GM21717 (cell line): Measurements from ENCODE around the gene ETS2.

Source experiments
- ATAC-seq: cut with Tn5 transposase; IDR thresholded peaks from one replicate; pipeline ENCODE4 v1.9.1; 2021; ENCODE audit warnings: mild to moderate bottlenecking, moderate library complexity; ENCODE audit not compliant: unreplicated experiment

ETS2 gene

DNA sequence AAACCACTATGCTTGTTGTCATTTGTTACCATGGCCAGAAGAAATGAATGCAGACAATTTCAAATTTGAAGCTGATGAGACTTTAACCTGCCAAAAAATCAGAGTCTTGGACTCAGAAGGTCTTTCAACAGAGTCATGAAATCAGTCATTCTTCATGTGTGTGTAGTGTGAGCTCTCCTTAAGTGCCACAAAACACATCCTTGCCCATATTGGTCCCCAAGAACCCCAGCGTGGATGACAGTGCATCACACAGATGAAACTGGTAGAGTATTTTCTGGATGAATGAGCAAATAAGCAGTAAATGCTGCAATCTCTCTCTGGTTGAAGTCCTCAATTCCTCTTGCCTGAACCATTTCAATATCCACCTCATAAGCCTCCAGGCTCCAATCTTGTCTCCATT, 28.7 kb upstream of the ETS2 start:
- ATAC-seq: no peak

DNA sequence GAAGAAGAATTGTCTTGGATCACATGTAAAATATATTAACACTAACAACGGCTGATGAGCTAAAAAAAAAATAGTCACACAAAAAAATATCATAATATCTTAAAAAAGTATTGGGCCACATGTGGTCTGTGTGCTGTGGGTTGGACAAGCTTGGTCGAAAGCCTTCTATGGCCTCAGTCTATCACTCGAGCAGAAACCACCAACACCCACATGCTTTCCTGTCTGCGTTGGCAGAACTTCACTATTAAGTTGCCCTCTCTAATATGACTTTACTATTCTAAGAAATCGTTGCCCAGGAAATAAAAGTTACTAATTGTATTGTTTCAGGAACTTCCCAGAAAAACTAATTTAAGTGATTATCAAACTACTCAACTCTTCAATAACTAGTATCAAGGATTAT, 28.2 kb upstream of the ETS2 start:
- no peak for ATAC-seq

DNA sequence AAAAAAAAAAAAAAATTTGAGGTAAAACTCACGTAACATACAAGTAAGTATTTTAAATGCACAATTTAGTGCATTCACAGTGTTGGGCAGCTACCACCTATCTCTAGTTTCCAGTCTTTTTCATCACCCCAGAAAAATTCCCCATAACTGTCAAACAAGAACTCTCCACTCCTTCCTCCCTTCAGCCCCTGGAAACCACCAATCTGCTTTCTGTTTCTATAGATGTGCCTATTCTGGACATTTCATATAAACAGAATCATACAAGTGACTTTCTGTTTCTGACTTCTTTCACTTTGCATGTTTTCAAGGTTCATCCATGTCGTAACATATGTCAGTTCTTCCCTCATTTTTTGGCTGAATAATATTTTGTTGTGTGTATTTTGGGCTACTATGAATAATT, 24.9 kb upstream of the ETS2 start:
- peak; percentile 72 for ATAC-seq

- ATAC-seq: no peak
Measured at GRCh38 chr21:38784458-38785266, 21.1 kb upstream of the ETS2 start.

DNA sequence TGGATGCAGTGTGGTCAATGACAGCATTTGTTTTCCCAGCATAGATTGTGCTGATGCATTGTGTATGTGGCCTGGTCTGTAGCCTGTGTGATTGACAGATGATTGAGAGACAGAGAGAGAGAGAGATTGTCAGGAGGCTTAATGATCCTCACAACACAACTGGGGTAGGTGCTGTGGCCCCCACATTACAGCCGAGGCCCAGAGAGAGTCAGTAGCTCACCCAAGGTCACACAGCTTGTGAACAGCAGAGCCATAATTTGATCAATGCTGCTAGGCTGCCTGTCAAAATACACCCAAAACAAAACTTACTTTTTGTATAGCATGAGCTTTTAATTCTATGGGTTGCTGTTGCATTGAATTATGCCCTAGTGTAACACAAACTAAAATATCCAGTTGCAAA, 20.2 kb upstream of the ETS2 start:
- ATAC-seq: no peak

DNA sequence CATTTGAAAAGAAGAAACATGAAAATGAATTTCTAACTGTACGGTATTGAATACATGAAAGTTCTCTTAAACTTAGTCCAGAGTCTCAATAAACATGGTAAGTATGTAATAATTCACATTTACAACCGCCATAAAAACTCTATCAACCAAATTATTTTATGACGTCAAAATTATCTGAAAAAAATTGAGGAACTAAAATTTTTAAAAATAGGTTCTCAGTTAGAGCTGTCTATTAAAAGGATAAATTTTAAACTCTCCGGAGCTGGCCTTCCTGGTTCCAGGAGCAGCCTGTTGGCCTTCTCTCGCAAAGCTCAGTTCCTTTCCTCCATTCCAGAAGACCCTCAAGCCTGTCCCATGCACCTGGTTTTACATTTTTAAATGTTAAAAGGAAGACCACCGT, 18.7 kb upstream of the ETS2 start:
- no peak for ATAC-seq

DNA sequence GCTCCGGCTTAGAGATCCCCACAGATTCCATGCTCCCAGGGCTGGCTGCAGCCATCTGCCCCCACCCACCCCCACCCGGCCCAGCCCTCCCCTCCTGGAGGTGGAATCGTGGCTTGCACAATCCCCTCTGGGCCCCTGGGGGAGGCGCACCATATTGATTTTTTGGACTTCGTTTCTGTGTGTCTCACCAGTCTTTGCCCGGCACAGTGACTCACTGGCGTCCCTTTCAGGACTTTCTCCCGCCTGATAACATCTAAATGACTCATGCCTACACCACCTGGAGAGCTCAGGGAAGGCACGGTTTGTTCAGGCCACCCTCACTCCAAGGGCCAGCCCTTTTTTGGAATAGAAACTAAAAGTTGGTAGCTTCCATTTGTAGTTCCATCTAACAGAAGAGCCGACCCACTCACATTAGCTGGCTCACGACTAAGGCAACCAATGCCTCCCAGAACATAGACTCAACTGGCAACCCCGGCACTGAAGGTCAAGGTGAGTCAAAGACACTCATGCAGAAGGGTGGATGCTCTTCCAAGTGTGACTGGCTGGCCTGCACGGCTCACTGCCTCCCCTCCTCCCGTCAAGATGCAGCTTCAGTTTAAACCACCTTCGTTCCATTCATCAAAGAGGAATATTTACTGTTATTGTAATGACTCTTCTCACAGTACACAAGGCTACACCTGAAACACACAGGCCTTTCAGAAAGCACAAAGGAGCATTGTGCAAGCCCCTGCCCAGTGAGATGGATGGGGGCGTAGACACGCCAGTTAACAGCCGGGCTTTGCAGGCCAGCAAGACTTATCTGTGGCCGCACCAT, 18.1 kb upstream of the ETS2 start:
- ATAC-seq: no peak

GRCh38 chr21:38788275-38788905, 17.3 kb upstream of the ETS2 start:
- no peak for ATAC-seq

DNA sequence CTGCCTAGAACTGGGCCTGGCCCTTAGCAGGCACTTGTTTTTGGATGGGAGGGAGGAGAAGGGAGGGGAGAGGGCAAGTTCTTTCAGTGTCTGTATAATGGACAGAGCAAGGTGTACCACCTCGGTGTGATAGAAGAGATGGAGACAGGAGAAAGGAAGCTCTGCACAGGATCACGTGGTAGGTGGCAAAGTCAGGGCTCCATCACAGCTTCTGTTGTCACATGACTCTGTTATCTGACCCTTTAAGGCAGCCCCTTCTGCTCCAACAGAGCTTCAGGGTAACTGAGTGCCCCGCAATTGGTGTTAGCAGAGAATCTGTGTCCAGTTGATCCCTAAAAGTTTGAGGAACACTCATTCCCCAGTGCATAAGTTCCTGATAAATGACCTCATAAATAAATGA, 16.5 kb upstream of the ETS2 start:
- no peak for ATAC-seq

DNA sequence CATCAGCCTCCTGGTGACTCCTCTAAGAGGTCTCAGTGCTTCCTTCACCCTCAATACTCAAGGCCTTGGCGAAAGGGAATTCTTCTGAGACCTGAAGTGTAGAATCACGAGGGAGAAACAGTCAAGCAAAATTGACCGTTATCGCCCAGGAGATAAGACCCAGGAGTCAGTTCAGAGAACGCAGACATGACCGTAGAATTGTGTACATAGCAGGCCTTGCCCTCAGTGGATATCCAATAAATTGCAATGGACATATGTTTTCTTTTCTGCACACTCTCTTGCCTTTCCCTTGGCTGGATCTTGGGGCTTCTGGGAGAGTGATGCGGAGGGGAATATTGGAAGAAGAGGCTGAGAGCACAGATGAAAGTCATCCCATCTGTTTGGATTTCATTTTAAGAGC, 15.7 kb upstream of the ETS2 start:
- ATAC-seq: no peak

DNA sequence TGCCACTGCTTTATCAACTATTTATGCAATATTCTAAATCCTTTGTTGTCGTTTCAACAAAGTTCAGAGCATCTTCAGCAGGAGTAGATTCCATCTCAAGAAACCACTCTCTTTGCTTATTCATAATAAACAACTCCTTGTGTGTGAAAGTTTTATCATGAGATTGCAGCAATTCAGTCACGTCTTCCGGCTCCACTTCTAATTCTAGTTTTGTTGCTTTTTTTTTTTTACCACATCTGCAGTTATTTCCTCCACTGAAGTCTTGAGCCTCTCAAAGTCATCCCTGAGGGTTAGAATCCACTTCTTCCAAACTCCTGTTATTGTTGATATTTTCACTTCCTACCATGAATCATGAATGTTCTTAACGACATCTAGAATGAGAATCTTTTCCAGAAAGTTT, 14.8 kb upstream of the ETS2 start:
- ATAC-seq: no peak

- no peak for ATAC-seq
Measured at GRCh38 chr21:38792676-38793459, 12.9 kb upstream of the ETS2 start.

DNA sequence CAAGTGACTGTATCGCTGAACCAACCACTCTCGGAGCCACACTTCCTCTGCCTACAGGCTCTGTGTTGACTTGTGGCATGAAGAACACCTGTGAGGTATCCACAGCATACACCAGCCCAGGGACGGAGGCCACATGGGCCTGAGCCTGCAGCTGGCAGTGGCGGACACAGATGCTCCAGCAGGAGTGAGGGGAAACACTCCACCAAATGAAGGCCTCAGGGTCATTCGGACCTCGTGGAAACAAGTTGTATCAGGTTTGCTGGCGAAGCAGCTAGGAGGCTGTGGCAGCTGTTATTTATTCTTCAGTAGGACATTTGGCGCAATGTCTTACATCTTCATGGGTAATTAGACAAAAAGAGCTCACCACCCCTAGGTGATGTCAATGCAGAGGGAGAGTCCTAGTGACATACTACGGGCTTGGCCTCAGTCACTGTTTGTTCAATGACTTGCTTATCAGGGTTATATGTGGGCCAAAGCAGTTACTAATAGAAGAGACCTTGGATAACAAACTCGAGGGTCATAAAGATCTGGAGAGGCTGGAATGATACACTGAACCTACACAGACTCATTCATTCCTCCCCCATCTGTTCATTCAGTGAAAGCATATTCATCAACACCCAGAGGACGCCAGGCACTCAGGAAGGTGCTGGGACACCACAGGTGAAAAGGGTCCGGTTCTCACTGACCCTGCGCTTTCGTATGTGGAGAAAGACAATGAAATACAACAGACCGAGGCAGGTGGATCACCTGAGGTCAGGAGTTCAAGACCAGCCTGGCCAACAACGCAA, 11.6 kb upstream of the ETS2 start:
- no peak for ATAC-seq

- ATAC-seq: no peak
Measured at GRCh38 chr21:38794978-38795377, 10.8 kb upstream of the ETS2 start.

- ATAC-seq: no peak
Measured at GRCh38 chr21:38795475-38795874, 10.3 kb upstream of the ETS2 start.

- no peak for ATAC-seq
Measured at GRCh38 chr21:38796424-38796823, 9.3 kb upstream of the ETS2 start.

DNA sequence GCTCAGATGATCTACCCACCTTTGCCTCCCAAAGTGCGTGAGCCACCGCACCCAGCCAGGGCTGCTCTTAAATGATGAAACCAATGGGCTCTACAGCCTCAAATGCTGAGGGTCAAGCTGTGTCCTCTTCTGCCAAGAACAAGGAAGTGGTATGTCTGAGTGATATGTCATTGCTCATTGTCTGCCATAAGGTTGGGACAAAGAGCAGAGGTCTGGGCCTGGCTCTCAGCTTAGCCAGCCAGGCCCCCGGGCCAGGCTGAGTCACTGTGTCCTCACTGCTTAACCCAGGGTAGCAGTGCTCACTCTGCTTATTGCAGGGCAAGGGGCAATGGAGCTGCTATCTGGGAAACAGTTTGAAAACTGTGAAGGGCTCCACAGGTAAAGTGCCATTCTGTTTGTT, 8.3 kb upstream of the ETS2 start:
- no peak for ATAC-seq

DNA sequence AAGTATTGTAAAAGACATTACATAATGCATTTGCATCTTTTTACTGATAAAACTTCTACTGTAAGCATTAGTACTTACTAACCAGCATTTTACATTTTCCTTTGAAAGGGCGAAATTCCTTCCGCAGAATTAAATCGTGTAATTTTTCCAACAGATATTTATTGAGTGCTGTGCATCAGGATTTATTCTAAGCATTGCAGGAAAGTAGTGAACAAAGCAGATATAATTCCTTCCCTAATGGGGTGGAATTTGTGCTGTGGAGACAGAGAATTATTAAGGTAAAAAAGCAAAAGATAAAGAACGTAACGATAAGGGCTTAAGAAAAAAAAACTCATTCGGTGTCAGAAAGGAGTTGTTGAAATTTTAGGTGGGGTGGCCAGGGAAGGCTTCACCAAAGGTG, 7.6 kb upstream of the ETS2 start:
- ATAC-seq: no peak

- no peak for ATAC-seq
Measured at GRCh38 chr21:38798481-38798882, 7.2 kb upstream of the ETS2 start.

GRCh38 chr21:38800046-38800758, 5.5 kb upstream of the ETS2 start:
- ATAC-seq: no peak
